Ectodermal cell (in vitro differentiated cells): ENCODE data around the gene MKI67.

Experiments
- H3K27ac ChIP-seq: 2 replicates; pipeline ENCODE4 v1.7.0; 2013; ENCODE audit warnings: mild to moderate bottlenecking, low read depth, low read length; ENCODE audit not compliant: insufficient read depth, poor library complexity, severe bottlenecking
- H3K27me3 ChIP-seq: 2 replicates; pipeline ENCODE4 v1.7.0; 2013; ENCODE audit warnings: mild to moderate bottlenecking, low read length; ENCODE audit not compliant: insufficient read depth, control insufficient read depth, poor library complexity, severe bottlenecking
- H3K36me3 ChIP-seq: one replicate; pipeline ENCODE4 v1.7.0; 2013; ENCODE audit warnings: low read length; ENCODE audit not compliant: control insufficient read depth, insufficient read depth
- H3K4me1 ChIP-seq: one replicate; pipeline ENCODE4 v1.7.0; 2013; ENCODE audit warnings: low read length; ENCODE audit not compliant: control insufficient read depth, insufficient read depth
- H3K4me3 ChIP-seq: 2 replicates; pipeline ENCODE4 v1.7.0; 2013; ENCODE audit warnings: low read depth, low read length, control low read depth; ENCODE audit not compliant: insufficient read depth
- H3K9me3 ChIP-seq: 2 replicates; pipeline ENCODE4 v1.7.0; 2013; ENCODE audit warnings: mild to moderate bottlenecking, low read length, moderate library complexity; ENCODE audit not compliant: control insufficient read depth
- WGBS, 2 experiments: methylation state at CpG; one replicate each; pipeline ENCODE4 v1.1.7; 2013; ENCODE audit warnings: missing lambda C conversion rate in 2 of 2; 5-methylcytosine and 5-hydroxymethylcytosine counted together

MKI67 gene

DNA sequence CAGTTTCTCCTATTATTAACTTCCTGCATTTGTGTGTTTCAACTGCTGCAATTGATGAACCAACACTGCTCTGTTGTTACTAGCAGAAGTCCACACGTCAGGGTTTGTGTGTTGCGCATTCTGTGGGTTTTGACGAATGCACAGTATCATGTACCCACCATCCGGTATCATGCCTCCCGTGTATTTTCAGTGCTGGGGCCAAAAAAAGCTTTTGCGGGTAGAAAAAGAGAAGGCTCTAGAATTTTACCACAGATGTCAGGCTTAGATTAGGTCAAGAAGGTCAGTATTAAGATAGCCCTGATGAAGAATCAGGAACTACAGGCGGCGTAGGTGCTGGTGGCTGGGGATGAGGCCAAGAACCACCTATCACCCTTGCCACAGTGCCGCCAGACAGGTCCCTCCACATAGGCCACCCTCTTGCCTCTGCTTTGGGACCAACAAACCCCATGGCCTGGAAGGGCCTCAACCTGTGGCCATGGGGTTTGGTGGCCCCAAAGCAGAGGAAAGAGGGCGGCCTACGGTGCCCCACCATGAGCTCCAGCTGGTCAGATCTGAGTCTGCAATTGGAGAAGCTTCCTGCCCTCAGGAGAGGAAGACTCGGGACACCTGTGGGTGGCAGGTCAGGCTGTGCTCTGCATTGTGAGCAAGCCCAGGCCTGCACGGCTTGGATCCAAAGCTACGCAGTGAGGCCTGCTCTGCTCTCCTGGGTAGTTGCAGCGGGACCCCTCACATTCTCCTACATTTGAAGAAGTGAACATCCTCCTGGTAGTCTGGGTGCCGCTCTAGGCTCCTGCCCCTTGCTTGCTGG, 71.9 kb downstream of the MKI67 start:
- Histone ChIP-seq H3K4me1 (no peaks in the 10 kb centered on the region), H3K36me3 (no peaks in the 10 kb centered on the region), H3K27me3 (no peaks in the 10 kb centered on the region), H3K9me3 (no peaks in the 10 kb centered on the region), H3K27ac (no peak overlapping the region), H3K4me3 (no peak overlapping the region)
- WGBS, 2 experiments = 93 to 96% methylated on average over 16 of the region's 16 CpGs

DNA sequence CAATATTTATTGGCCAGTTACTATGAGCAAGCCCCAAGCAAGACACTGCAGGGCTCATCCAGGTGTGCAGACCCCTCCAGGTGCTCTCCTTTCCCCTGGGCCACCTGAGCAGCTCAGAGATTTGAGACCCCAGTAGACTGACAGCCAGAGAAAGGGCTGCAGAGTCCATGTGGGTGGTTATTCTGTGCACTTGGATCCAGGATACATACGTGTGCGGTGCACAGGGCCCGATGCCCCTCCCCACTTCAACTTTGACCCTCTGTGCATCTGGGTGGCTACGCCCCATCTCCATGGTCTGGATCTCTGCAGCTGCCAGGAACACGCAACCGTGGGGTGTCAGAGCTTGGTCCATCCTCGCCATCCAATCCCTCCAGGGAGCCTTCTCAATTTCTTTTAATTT, 72.9 kb downstream of the MKI67 start:
- no peaks in the 10 kb centered on the region for H3K9me3 ChIP-seq
- H3K27me3 ChIP-seq = no peaks in the 10 kb centered on the region
- H3K4me1 ChIP-seq = no peaks in the 10 kb centered on the region
- 87 to 96% methylated on average over 7 of the region's 7 CpGs for WGBS, 2 experiments
- H3K27ac ChIP-seq = no peak overlapping the region
- no peaks in the 10 kb centered on the region for H3K36me3 ChIP-seq
- no peak overlapping the region for H3K4me3 ChIP-seq

DNA sequence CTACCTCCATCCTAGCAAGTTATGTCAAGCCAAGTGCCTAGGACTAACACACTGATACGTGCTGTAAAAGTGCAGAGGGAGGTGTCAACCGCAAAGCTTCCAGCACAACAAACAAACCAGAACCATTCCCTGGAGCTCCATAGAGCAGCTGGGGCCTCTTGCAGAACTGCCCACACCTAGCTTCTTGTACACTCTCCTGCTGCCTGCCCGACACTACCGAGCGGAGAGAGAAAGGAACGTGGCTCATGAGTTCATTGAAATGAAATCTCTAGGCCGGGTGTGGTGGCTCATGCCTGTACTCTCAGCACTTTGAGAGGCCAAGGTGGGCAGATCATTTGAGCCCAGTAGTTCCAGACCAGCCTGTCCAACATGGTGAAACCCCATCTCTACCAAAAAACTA, 73.5 kb downstream of the MKI67 start:
- Histone ChIP-seq H3K36me3 (no peaks in the 10 kb centered on the region), H3K4me3 (no peak overlapping the region), H3K4me1 (no peaks in the 10 kb centered on the region), H3K9me3 (no peaks in the 10 kb centered on the region), H3K27me3 (no peaks in the 10 kb centered on the region), H3K27ac (no peak overlapping the region)
- 92% methylated on average over 7 of the region's 7 CpGs for WGBS, 2 experiments

DNA sequence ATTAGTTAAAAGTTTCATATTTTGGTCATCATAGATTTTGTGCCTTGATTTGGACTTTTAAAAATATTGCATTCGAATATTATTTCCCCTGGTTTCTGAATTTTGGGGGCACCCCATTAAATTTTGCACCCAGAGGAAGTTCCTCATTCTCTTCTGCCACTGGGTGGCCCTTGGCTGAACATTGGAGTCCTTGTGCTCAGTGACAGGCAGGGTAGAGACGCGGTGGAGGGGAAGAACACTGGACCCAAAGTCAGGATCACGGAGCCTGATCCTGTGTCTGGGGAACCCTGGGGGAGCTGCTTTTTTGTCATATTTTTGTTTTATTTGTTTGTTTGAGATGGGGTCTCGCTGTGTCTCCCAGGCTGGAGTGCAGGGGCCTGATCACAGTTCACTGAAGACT, 74.7 kb downstream of the MKI67 start:
- Histone ChIP-seq H3K27ac (no peak overlapping the region), H3K36me3 (no peaks in the 10 kb centered on the region), H3K4me3 (no peak overlapping the region), H3K27me3 (no peaks in the 10 kb centered on the region), H3K9me3 (no peaks in the 10 kb centered on the region), H3K4me1 (no peaks in the 10 kb centered on the region)
- WGBS, 2 experiments = 91% methylated on average over 5 of the region's 5 CpGs

DNA sequence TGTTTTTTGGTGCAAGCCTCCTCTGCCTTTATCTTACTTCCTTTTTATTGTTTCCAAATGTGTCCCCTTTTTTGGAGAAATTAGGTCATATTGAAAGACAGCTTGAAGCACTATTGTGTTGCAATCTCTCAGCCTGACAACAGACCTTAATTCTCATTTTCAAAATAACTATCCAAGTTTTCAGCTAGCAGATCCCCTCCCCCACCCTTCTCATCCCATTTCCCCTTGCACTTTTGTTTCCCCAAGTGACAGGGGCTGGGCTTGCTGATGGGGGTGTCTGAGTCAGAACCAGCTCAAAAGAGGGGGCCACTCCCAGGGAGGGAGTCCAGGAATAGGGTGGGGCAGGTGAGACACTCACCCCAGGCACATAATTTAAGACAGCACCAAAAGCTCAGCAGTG, 75.3 kb downstream of the MKI67 start:
- Histone ChIP-seq H3K27me3 (no peaks in the 10 kb centered on the region), H3K4me1 (no peaks in the 10 kb centered on the region), H3K4me3 (no peak overlapping the region), H3K36me3 (no peaks in the 10 kb centered on the region), H3K9me3 (no peaks in the 10 kb centered on the region), H3K27ac (no peak overlapping the region)

DNA sequence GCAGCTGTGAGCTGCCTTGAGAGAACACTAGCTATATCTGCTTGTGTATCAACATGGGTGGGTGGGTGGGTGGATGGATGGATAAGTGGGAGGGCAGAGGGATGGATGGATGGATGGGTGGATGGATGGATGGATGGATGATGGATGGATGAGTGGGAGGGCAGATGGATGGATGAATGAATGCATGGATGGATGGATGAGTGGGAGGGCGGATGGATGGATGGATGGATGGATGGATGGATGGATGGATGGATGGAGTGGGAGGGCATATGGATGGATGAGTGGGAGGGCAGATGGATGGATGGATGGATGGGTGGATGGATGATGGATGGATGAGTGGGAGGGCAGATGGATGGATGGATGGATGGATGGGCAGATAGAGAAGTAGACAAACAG, 76.1 kb downstream of the MKI67 start:
- Histone ChIP-seq H3K27ac (no peak overlapping the region), H3K36me3 (no peaks in the 10 kb centered on the region), H3K4me3 (no peak overlapping the region), H3K9me3 (no peaks in the 10 kb centered on the region), H3K27me3 (no peaks in the 10 kb centered on the region), H3K4me1 (no peaks in the 10 kb centered on the region)
- 61 to 62% methylated on average over 1 of the region's 1 CpG for WGBS, 2 experiments

DNA sequence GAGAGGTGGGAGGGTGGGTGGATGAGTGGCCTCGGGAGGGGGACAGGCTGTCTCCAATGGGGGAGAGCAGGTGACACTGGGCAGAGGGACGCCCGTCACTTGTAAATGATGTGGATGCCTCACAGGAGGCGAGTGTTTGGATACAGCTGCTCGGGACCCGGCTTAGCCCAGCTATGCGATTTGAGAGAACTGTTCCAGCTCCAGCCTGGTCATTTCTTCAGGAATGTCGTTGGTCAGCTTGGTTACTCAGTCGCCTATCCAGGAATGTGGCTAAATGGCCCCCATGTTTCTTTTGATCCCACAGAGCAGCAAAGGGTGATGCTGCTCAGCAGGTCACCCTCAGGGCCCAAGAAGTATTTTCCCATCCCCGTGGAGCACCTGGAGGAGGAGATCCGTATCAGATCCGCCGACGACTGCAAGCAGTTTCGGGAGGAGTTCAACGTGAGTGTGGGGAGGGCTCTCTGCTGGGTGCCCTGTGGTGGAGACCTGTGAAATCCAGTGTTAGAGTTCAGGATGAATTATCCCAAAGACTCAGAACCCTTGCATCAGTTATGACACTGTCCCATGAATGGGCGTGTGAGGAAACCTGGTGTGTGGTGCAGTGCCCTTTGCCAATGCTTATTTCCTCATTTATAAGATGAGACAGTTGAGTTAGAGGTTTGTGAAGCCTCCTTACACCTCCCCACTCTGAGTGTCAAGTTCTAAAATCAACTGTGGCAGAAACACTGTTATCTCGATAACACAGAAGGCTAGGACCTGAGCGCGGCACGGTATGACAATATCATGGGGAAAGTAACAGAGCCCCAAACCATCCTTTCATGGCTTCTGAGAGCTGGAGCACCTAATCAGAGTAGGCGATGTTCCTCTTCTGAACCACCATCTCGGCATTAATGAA, 76.8 kb downstream of the MKI67 start:
- H3K4me1 ChIP-seq = no peaks in the 10 kb centered on the region
- H3K27ac ChIP-seq = no peak overlapping the region
- 88 to 89% methylated on average over 23 of the region's 23 CpGs for WGBS, 2 experiments
- H3K9me3 ChIP-seq = no peaks in the 10 kb centered on the region
- H3K36me3 ChIP-seq = no peaks in the 10 kb centered on the region
- no peaks in the 10 kb centered on the region for H3K27me3 ChIP-seq
- no peak overlapping the region for H3K4me3 ChIP-seq

DNA sequence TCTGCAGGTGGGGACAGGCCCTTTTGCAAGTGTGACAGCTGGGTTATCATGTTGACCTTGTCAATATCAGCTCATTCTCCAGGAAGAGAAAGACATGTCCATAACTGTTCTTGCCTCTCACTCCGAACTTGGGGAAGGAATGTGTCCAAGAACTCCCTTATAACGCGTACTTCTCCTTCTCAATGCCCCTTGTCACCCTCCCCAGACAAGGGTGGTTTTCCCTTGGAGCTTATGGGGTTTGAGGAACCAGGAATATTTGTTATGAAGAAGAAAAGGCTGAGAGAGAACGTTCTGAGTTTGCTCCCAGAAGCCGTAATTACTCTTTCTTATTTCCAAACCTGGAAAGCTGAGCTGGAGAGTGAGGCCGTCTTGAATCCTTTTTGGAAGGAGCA, 77.4 kb downstream of the MKI67 start:
- 90 to 93% methylated on average over 6 of the region's 6 CpGs for WGBS, 2 experiments
- H3K4me1 ChIP-seq = no peaks in the 10 kb centered on the region
- no peak overlapping the region for H3K27ac ChIP-seq
- H3K36me3 ChIP-seq = no peaks in the 10 kb centered on the region
- no peaks in the 10 kb centered on the region for H3K27me3 ChIP-seq
- H3K9me3 ChIP-seq = no peaks in the 10 kb centered on the region
- H3K4me3 ChIP-seq = no peak overlapping the region

DNA sequence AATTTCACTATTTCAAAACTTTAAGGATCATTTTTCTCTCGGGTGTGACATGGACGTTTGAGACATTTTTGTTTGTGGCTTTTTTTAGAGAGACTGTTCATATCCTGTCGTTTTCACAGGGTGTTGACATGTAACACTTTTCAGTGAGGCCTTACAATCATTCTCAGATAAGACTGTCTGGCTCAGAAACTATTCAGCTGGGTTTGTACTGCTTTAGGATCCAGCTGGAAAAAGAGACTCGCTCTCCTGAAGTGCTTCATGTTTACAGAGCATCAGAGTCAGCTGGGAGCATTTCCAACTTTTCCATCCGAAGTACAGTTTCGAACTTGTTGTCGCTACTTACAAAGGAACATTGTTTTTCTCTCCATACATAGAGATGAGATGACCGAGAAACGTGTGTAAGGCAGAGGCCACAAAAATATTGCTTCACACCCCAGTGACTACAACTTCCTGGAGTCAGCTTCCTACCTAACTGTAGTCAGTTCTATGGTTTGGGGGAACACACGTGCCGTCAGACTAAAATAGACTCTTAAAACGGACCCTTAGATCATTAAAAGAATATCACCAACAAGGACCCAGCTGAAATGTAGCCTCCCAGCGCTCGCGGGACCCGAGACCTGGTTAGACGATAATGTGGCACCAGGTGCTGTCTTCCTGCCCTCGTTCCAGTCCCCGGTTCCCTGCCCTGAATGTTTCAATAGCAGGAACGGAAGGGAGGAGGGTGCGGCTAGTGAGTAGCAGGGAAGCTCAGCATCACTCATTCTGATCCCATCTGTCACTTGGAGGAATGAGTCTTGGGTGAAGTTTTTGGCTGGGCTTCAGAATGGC, 78.0 kb downstream of the MKI67 start:
- WGBS, 2 experiments = 92 to 94% methylated on average over 21 of the region's 21 CpGs
- Histone ChIP-seq H3K4me3 (no peak overlapping the region), H3K27me3 (no peaks in the 10 kb centered on the region), H3K4me1 (no peaks in the 10 kb centered on the region), H3K27ac (no peak overlapping the region), H3K36me3 (no peaks in the 10 kb centered on the region), H3K9me3 (no peaks in the 10 kb centered on the region)

DNA sequence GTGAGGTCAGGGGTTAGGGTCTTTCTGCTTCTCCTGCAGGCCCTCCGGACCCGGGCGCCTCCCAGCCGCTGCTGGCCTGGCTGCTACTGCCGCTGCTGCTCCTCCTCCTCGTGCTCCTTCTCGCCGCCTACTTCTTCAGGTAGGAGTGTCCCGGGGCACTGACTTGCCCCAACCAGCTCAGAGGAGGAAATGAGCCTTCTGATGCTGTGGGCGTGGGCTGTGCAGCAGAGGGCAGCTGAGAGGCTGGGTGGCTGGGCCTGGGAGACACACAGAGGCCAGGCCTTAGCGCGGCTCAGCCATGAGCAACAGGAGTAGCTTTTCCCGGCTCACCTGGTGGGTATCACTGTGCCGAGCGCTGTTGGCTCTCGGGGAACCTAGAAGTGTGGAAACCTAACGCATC, 78.9 kb downstream of the MKI67 start:
- Histone ChIP-seq H3K4me3 (no peak overlapping the region), H3K36me3 (no peaks in the 10 kb centered on the region), H3K9me3 (no peaks in the 10 kb centered on the region), H3K27ac (no peak overlapping the region), H3K4me1 (no peaks in the 10 kb centered on the region), H3K27me3 (no peaks in the 10 kb centered on the region)
- WGBS, 2 experiments = 49 to 57% methylated on average over 17 of the region's 17 CpGs
